GM23248 (cell line): Measurements from ENCODE around the gene IRF5.

Experiments
- EZH2 ChIP-seq: fragments of 200-600 bp; sonication (generic); IDR thresholded peaks from 2 replicates; pipeline ENCODE4 v1.6.1; 2018; ENCODE audit warnings: antibody characterized with exemption, mild to moderate bottlenecking; ENCODE audit not compliant: insufficient read depth, poor library complexity, severe bottlenecking
- EZH2phosphoT487 ChIP-seq: fragments of 200-600 bp; sonication (generic); IDR thresholded peaks from 2 replicates; pipeline ENCODE4 v1.6.1; 2018; ENCODE audit warnings: antibody characterized with exemption, moderate library complexity, mild to moderate bottlenecking, low read depth; ENCODE audit not compliant: insufficient read depth

DNA sequence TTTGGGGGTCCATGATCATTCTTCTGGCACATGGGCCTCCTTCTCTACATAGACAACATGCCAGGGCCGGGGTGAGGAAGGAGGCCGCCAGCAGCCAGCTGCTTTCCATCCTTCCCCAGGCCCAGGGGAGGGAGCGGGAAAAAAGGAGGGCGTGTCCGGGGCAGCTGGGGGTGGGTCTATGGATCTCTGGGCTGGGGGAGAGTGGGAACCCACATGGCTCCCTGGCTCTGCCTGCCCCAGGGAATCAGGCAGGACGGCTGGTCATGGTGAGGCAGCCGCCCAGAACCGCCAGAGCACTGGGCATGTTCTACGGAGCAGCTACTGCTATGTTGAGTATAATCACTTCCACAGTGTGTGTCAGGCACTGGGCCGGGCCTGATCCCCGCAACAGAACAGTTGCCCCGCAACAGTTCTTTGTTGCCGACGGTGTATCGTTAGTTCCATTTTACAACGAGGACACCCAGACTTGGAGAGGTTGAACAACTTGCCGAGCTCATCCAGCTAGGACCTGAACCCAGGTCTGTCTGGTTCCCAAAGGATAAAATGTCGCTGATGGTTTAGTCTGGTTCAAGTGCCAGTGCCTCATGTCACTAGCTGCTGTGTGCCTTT lies 6.4 kb upstream of the IRF5 start:
- TF ChIP-seq EZH2 (no peak), EZH2phosphoT487 (no peak)
